AG09309 (cell line): ENCODE data around the gene TNFRSF12A.

Experiments
- DNase-seq: peaks from one replicate; pipeline ENCODE4 v3.0.0-alpha.2; 2010; ENCODE audit warnings: low read depth
- H3K4me3 ChIP-seq: 2 replicates; pipeline ENCODE4 v1.5.1; 2011; ENCODE audit warnings: mild to moderate bottlenecking, low read depth, low read length, moderate library complexity; ENCODE audit not compliant: control insufficient read depth
- CTCF ChIP-seq: IDR thresholded peaks from 2 replicates; pipeline ENCODE4 v1.5.1; 2011; ENCODE audit warnings: mild to moderate bottlenecking, low read depth, low read length, inconsistent platforms; ENCODE audit not compliant: insufficient read depth, control insufficient read depth; ENCODE audit errors: missing control alignments

Gene TNFRSF12A

GRCh38 chr16:3059723-3060242 is 39.6 kb downstream of the TNFRSF12A start:
- H3K4me3 ChIP-seq: peak overlapping the region; percentile 19
- TF ChIP-seq CTCF: no peak
- DNase-seq: no peak

GRCh38 chr16:3060339-3061127 is 40.4 kb downstream of the TNFRSF12A start:
- no peak for TF ChIP-seq CTCF
- no peak overlapping the region for H3K4me3 ChIP-seq
- DNase-seq: no peak

GRCh38 chr16:3062553-3062952 is 42.4 kb downstream of the TNFRSF12A start:
- no peak overlapping the region for H3K4me3 ChIP-seq
- DNase-seq: no peak
- TF ChIP-seq CTCF: no peak

GRCh38 chr16:3063625-3064386 is 43.6 kb downstream of the TNFRSF12A start:
- no peak overlapping the region for H3K4me3 ChIP-seq
- no peak for TF ChIP-seq CTCF
- no peak for DNase-seq

GRCh38 chr16:3065069-3065741 is 45.0 kb downstream of the TNFRSF12A start, which contains the start of gene IL32:
Gene IL32 (plus strand): TSS chr16:3065640. CDS start chr16:3065812, 172 bp downstream.
- no peak within 1 kb of the TSS for H3K4me3 ChIP-seq
- no peak for DNase-seq
- TF ChIP-seq CTCF: no peak

GRCh38 chr16:3065742-3066439 is 45.7 kb downstream of the TNFRSF12A start:
- no peak for DNase-seq
- no peak for TF ChIP-seq CTCF
- H3K4me3 ChIP-seq: no peak overlapping the region
